OCI-LY3 (cell line): ENCODE measurements around the gene KLF2.
A peak's percentile ranks its signal among the peaks of the same experiment; 100 is the strongest.

Experiments
- H2AFZ ChIP-seq: fragments of 200-600, 300-600 bp; shearing (Covaris generic); 2 replicates; pipeline ENCODE4 v1.6.0; 2014; ENCODE audit warnings: antibody characterized with exemption, low read depth, low read length
- H3K27ac ChIP-seq: fragments of 200-600, 300-600 bp; sonication (generic); 2 replicates; pipeline ENCODE4 v1.5.1; 2014; ENCODE audit warnings: mild to moderate bottlenecking, low read length, moderate library complexity, mixed read lengths
- H3K27me3 ChIP-seq: fragments of 200-600, 300-600 bp; sonication (generic); 2 replicates; pipeline ENCODE4 v1.6.1; 2014; ENCODE audit warnings: low read depth, low read length, mixed read lengths
- H3K36me3 ChIP-seq: fragments of 200-600, 300-600 bp; sonication (generic); replicated peaks from 2 replicates; pipeline ENCODE3; 2014; ENCODE audit warnings: low read depth, low read length, mixed read lengths
- H3K4me1 ChIP-seq: fragments of 300-600, 200-600 bp; sonication (generic); 2 replicates; pipeline ENCODE4 v1.6.1; 2014; ENCODE audit warnings: low read length, mixed read lengths
- H3K4me2 ChIP-seq: fragments of 200-600, 300-600 bp; sonication (generic); 2 replicates; pipeline ENCODE4 v1.6.1; 2014; ENCODE audit warnings: low read length, mixed read lengths
- H3K4me3 ChIP-seq: fragments of 300-600, 200-600 bp; sonication (generic); 2 replicates; pipeline ENCODE4 v1.5.1; 2014; ENCODE audit warnings: antibody characterized with exemption, mild to moderate bottlenecking, low read length, moderate library complexity
- H3K79me2 ChIP-seq: fragments of 300-600, 200-600 bp; shearing (Covaris generic); 2 replicates; pipeline ENCODE4 v1.6.1; 2014; ENCODE audit warnings: mild to moderate bottlenecking, low read length, mixed read lengths
- H3K9ac ChIP-seq: fragments of 300-600, 200-600 bp; shearing (Covaris generic); 2 replicates; pipeline ENCODE4 v1.6.0; 2014; ENCODE audit warnings: mild to moderate bottlenecking, low read length, moderate library complexity
- H3K9me3 ChIP-seq: fragments of 200-600, 300-600 bp; shearing (Covaris generic); 2 replicates; pipeline ENCODE4 v1.6.1; 2014; ENCODE audit warnings: low read length, mixed read lengths; ENCODE audit not compliant: insufficient read depth
- H4K20me1 ChIP-seq: fragments of 200-600, 300-600 bp; sonication (generic); 2 replicates; pipeline ENCODE4 v1.6.1; 2016; ENCODE audit warnings: low read length, mixed read lengths; ENCODE audit not compliant: insufficient read depth
- CTCF ChIP-seq: fragments of 200-600, 300-600 bp; sonication (generic); IDR thresholded peaks from 2 replicates; pipeline ENCODE4 v1.5.1; 2014; ENCODE audit warnings: antibody characterized with exemption, low read length, low read depth
- EZH2phosphoT487 ChIP-seq: fragments of 200-600 bp; shearing (Covaris generic); IDR thresholded peaks from 2 replicates; pipeline ENCODE4 v1.6.1; 2018; ENCODE audit warnings: antibody characterized with exemption, mixed run types, low read depth

The KLF2 gene

GRCh38 chr19:16330368-16330801 is 5.8 kb downstream of the KLF2 start:
- peak overlapping the region; percentile 31; the same call in 1 of the 2 replicates for H3K4me2 ChIP-seq
- TF ChIP-seq EZH2phosphoT487 (no peak), CTCF (no peak)
- peaks cover 83% of the 10 kb centered on the region for H3K27me3 ChIP-seq
- no peaks in the 10 kb centered on the region for H3K9me3 ChIP-seq
- peaks cover 32% of the 10 kb centered on the region for H3K4me1 ChIP-seq
- H3K27ac ChIP-seq = no peak overlapping the region
- H2AFZ ChIP-seq = no peak overlapping the region
- H3K36me3 ChIP-seq = no peaks in the 10 kb centered on the region
- H3K79me2 ChIP-seq = no peaks in the 10 kb centered on the region
- H3K9ac ChIP-seq = no peak overlapping the region
- peaks cover 44% of the 10 kb centered on the region for H4K20me1 ChIP-seq
- H3K4me3 ChIP-seq = no peak overlapping the region

GRCh38 chr19:16330806-16331690 is 6.4 kb downstream of the KLF2 start:
- Histone ChIP-seq H3K79me2 (no peaks in the 10 kb centered on the region), H3K4me3 (no peak overlapping the region), H4K20me1 (peaks cover 48% of the 10 kb centered on the region), H3K9me3 (no peaks in the 10 kb centered on the region), H3K36me3 (no peaks in the 10 kb centered on the region), H3K9ac (no peak overlapping the region), H3K27me3 (peaks cover 84% of the 10 kb centered on the region), H2AFZ (no peak overlapping the region), H3K4me1 (peaks cover 32% of the 10 kb centered on the region), H3K27ac (no peak overlapping the region), H3K4me2 (peak overlapping the region; percentile 31; the same call in 1 of the 2 replicates)
- TF ChIP-seq CTCF = no peak
- TF ChIP-seq EZH2phosphoT487 = no peak

GRCh38 chr19:16333001-16333586 is 8.5 kb downstream of the KLF2 start:
- Histone ChIP-seq H3K4me1 (peaks cover 26% of the 10 kb centered on the region), H3K9ac (no peak overlapping the region), H3K4me2 (no peak overlapping the region), H3K79me2 (no peaks in the 10 kb centered on the region), H3K4me3 (no peak overlapping the region), H2AFZ (no peak overlapping the region), H3K9me3 (no peaks in the 10 kb centered on the region), H4K20me1 (peaks cover 44% of the 10 kb centered on the region), H3K27me3 (peaks cover 81% of the 10 kb centered on the region), H3K36me3 (no peaks in the 10 kb centered on the region), H3K27ac (no peak overlapping the region)
- no peak for TF ChIP-seq CTCF
- TF ChIP-seq EZH2phosphoT487 = no peak

- Histone ChIP-seq H3K27ac (no peak overlapping the region), H3K4me3 (no peak overlapping the region), H3K4me1 (peaks cover 28% of the 10 kb centered on the region), H3K9me3 (no peaks in the 10 kb centered on the region), H3K79me2 (no peaks in the 10 kb centered on the region), H2AFZ (no peak overlapping the region), H3K9ac (no peak overlapping the region), H4K20me1 (peaks cover 46% of the 10 kb centered on the region), H3K36me3 (no peaks in the 10 kb centered on the region), H3K27me3 (peaks cover 74% of the 10 kb centered on the region), H3K4me2 (no peak overlapping the region)
- TF ChIP-seq EZH2phosphoT487 (no peak), CTCF (no peak)
Observed at GRCh38 chr19:16334411-16334810, 9.8 kb downstream of the KLF2 start.
